RWPE1 (cell line): Measurements from ENCODE around the gene FAM9B.
"Not testable (repeated sequence)": the region's sequence is repeated elsewhere in the genome, so short reads cannot be mapped to it uniquely, and the experiment has no call there.

Experiments used
- CTCF ChIA-PET: fragments of 350-600 bp; sonication (Branson Sonifier 250); formaldehyde crosslinking; extraction: SDS; loops from one replicate; lab custom pipeline; 2021; lab: Yijun Ruan, JAX
- POLR2A ChIA-PET: fragments of 400-600 bp; formaldehyde crosslinking; extraction: SDS; loops from one replicate; lab custom pipeline; 2020; ENCODE audit warnings: antibody characterized with exemption; ENCODE audit not compliant: low non-redundant PET; lab: Yijun Ruan, JAX
- DNase-seq: peaks from one replicate; pipeline ENCODE4 v3.0.0; 2012; ENCODE audit warnings: low spot score
- H3K27ac ChIP-seq: fragments of 450-650 bp; 2 replicates; pipeline ENCODE4 v1.5.1; 2017
- TF ChIP-seq, protein P1 (sequence below): fragments of 450-650 bp; conservative IDR thresholded peaks from 2 replicates; pipeline ENCODE4 v1.5.1; 2017; ENCODE audit warnings: low read depth, mild to moderate bottlenecking

Gene FAM9B

DNA sequence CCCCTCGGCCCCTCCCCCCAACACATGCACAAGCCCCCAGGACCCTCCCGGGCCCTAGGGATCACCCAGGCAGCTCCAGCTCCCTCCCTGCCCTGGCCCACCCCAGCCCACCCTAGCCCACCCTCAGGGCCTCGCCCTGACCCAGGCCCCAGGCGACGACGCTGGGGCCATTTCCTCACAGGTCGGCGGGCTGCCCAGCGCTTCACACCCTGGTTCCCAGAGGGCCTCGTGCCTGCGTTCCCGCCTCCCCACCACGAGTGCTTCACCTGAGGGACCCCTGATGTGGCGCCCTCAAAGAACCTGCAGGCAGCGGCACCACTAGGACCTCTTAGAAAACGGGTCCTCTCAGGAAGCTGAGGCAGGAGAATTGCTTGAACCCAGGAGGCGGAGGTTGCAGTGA, 341 bp downstream of the FAM9B start:
- TF ChIP-seq, protein P1, sequence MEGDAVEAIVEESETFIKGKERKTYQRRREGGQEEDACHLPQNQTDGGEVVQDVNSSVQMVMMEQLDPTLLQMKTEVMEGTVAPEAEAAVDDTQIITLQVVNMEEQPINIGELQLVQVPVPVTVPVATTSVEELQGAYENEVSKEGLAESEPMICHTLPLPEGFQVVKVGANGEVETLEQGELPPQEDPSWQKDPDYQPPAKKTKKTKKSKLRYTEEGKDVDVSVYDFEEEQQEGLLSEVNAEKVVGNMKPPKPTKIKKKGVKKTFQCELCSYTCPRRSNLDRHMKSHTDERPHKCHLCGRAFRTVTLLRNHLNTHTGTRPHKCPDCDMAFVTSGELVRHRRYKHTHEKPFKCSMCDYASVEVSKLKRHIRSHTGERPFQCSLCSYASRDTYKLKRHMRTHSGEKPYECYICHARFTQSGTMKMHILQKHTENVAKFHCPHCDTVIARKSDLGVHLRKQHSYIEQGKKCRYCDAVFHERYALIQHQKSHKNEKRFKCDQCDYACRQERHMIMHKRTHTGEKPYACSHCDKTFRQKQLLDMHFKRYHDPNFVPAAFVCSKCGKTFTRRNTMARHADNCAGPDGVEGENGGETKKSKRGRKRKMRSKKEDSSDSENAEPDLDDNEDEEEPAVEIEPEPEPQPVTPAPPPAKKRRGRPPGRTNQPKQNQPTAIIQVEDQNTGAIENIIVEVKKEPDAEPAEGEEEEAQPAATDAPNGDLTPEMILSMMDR = no peak

DNA sequence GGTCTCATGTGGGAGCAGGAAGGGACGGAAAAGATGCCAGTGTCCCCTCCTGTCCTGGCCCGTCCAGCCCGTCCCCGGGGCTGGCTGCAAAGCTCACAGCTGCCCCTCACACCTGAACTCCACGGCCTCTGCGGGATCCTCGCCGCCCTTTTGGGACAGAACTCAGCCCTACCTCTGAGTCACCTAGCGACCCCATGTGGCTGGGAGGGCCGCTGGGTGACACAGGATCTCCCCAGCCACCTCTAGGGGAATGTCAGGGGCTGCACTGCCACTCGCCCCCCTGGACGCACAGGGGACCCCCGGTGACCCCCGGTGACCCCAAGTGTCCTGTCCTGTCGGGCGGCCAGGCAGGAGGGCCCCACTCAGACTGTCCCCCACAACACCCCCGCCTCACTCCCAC, 748 bp downstream of the FAM9B start:
- TF ChIP-seq, protein P1 = no peak
- CTCF ChIA-PET = no interaction called here
- POLR2A ChIA-PET = no interaction called here
- no peak for DNase-seq
- no peak overlapping the region for H3K27ac ChIP-seq

More for the DNA sequence above, 341 bp downstream of the FAM9B start:
- ChIA-PET CTCF (no interaction called here), POLR2A (no interaction called here)
- no peak for DNase-seq
- H3K27ac ChIP-seq = no peak overlapping the region

DNA sequence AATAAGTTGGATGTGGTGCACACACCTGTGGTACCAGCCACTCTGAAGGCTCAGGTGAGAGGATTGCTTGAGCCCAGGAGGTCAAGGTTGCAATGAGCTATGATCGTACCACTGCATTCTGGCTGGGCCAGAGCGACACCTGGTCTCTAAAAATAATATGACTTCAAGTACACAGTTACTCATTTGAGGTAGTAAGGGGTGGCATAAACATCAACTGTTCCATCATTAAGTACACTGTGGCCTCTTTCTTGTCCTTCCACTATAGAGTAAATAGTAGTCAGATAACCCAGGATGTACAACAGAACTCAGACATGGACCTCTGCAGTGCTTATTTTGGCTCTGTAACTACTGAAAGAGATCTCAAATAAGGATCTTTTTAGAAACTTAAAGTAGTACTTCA, 10.6 kb downstream of the FAM9B start:
- no peak for DNase-seq
- no peak overlapping the region for H3K27ac ChIP-seq
- CTCF ChIA-PET = no interaction called here
- POLR2A ChIA-PET = no interaction called here
- TF ChIP-seq, protein P1 = no peak

DNA sequence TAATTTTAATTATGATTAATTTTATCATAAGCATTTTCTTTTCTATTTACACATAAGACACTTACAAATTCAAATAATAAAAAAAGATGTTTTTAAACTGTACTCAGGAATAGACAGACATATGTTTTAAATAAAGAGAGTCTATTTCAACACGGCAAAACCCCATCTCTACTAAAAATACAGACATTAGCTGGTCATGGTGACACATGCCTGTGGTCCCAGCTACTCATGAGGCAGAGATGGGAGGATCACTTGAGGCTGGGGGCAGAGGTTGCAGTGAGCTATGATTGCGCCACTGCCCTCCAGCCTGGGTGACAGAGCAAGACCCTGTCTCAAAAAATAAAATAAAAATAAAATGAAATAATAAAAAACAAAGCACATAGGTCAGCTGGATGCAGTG, 14.8 kb downstream of the FAM9B start:
- no peak overlapping the region for H3K27ac ChIP-seq
- TF ChIP-seq, protein P1 = no peak
- ChIA-PET POLR2A (no interaction called here), CTCF (no interaction called here)
- DNase-seq = no peak

DNA sequence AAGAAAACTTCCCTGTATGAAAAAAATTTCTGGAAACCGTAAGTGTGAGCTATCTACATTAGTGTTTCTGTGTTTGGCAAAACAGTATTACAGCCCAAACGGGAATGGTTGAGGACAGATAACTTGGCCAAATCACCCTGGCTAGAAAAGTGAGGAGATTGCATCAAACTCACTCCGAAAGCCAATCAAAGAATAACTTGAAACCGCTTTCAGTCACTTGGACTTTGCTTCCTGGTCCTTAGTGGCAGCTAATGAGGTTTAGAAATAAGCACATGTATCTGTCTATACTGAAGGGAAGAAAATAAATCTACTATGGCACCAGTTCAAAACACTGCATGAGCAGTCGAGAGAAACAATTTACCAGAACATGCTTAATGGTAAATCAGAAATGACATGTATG, 15.6 kb downstream of the FAM9B start:
- POLR2A ChIA-PET, DNase-seq, H3K27ac ChIP-seq: not testable (repeated sequence)
- CTCF ChIA-PET = interaction anchor here (0.6 kb wide), 1 partner anchor 577 kb away, joined by 3 read pairs; no protein-coding TSS in a partner anchor

DNA sequence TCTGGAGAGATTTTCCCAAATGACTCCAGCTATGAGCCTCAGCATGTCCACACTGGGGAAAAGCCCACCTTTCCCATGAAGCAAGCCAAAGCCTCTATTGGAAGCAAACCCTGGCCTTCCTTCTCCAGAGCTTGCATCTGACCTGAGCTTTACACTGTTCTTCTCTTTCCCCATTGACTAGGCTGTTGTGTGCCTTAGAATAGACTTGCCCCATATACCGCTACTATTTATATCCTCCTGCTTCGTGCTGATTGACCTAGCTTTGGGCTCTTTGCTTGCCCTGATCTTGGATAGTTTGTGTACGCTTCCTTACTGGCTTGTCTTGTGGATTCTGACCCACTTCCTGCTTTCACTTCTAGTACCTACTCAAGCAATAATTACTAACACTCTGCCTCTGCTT, 30.9 kb downstream of the FAM9B start:
- ChIA-PET POLR2A (no interaction called here), CTCF (interaction anchor here (0.6 kb wide), 1 partner anchor 83 kb away, joined by 3 read pairs; no protein-coding TSS in a partner anchor)
- no peak overlapping the region for H3K27ac ChIP-seq
- TF ChIP-seq, protein P1 = no peak
- DNase-seq = no peak

DNA sequence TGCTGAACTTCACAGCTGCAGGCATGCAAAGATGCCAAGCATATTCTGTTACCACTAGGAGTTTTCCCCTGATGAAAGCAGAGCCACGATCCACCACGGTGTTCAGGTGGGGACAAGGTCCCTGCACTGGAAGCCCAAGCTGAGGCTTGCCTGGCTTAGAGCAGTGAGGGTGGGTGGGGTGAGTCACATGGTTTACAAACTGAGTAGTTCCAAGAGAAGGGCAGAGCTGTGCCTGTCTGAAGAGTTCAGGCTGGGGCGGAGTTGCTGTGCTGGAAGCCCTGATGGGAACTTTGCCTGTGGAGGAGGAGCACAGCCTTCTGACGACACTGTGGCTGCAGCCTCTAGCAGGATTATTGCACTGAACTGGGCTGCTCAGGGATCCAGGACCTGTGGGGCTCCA, 45.5 kb downstream of the FAM9B start:
- peak; percentile 57 for DNase-seq
- H3K27ac ChIP-seq = peak overlapping the region; percentile 64
- ChIA-PET POLR2A (no interaction called here), CTCF (no interaction called here)
- TF ChIP-seq, protein P1 = no peak
